Left ventricle myocardium inferior (tissue), 1 donor: ENCODE results near the gene OR4K1. TPM values are rescaled to one million over a fixed set of nuclear protein-coding genes. Genes with fewer than 3 reads are reported as not detected.
"Not testable (repeated sequence)": the region's sequence is repeated elsewhere in the genome, so short reads cannot be mapped to it uniquely, and the experiment has no call there.

Experiments used
- DNase-seq: peaks from one replicate; pipeline ENCODE4 v3.0.0-alpha.2; 2020
- H3K27ac ChIP-seq: fragments of 200-600 bp; replicated peaks from 2 replicates; pipeline ENCODE4 v1.8.0; 2021
- H3K27me3 ChIP-seq: fragments of 200-600 bp; 2 replicates; pipeline ENCODE4 v1.8.0; 2021; ENCODE audit warnings: low read depth
- H3K36me3 ChIP-seq: fragments of 200-600 bp; 2 replicates; pipeline ENCODE4 v1.8.0; 2021
- H3K4me1 ChIP-seq: fragments of 200-600 bp; 2 replicates; pipeline ENCODE4 v1.8.0; 2021
- H3K4me3 ChIP-seq: fragments of 200-600 bp; 2 replicates; pipeline ENCODE4 v1.8.0; 2021; ENCODE audit warnings: mild to moderate bottlenecking, moderate library complexity
- H3K9me3 ChIP-seq: fragments of 200-600 bp; replicated peaks from 2 replicates; pipeline ENCODE4 v1.8.0; 2021
- CTCF ChIP-seq: fragments of 200-600 bp; IDR thresholded peaks from 2 replicates; pipeline ENCODE4 v1.8.0; 2021; ENCODE audit warnings: antibody characterized with exemption, mild to moderate bottlenecking, borderline replicate concordance
- intact Hi-C: fragments of 100-400 bp; cut with micrococcal nuclease; formaldehyde crosslinking; loops from one replicate; pipeline ENCODE4 v1.11.0; 2022
- total RNA-seq: library from RNA; stranded (reverse); fragmentation: NEBNext Ultra II Directional; extraction: Animal tissue kit (Norgen Biotek cat#: 25700); gene quantifications from one replicate; pipeline ENCODE4 v1.2.1, GENCODE V29; 2021
- donor health status: DM: no; HTN: yes; CAD: no; lungs with severe emphysema.

OR4K1 gene
- total RNA-seq, 1 donor from 2014 or later, result not detected

DNA sequence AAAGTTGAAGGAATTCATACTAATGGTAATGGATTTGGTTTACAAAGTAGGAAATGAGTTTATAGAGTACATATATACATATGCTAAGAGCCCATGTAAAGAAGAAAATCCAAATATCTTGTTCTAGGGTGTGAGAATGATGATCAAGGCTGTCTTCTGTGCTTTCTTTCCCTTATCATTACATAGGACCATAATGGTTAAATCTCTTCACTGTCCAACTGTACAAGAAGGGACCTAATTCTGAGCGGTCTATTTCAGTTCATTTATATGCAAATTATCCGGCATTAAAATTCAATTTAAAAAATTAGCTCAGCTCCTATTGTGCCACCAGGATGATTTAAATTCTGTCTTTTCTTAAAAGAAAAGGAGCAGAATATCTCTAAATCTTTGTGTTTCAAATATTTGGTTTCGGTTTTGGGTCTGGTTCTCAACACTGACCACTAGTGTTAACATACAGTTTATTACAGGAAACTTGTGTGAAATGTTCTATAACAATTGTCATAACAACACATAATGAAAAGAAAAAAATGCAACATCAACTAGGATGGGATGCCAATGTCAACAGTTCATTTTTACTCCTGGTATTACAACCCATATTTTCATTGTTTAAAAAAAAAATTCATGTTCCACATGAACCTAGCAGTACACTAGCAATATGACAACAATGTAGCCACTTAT lies 16.8 kb downstream of the OR4K1 start:
- Histone ChIP-seq H3K36me3 (no peaks in the 10 kb centered on the region), H3K27ac (no peak overlapping the region), H3K4me1 (no peaks in the 10 kb centered on the region), H3K27me3 (no peaks in the 10 kb centered on the region), H3K9me3 (no peaks in the 10 kb centered on the region), H3K4me3 (no peak overlapping the region)
- TF ChIP-seq CTCF, result no peak
- intact Hi-C loops, result no loop called here
- no peak for DNase-seq

- H3K4me3 ChIP-seq, result no peak overlapping the region
- no peak for TF ChIP-seq CTCF
- no peak for DNase-seq
- no peaks in the 10 kb centered on the region for H3K9me3 ChIP-seq
- no peaks in the 10 kb centered on the region for H3K27me3 ChIP-seq
- H3K36me3 ChIP-seq, result no peaks in the 10 kb centered on the region
- intact Hi-C loops, result no loop called here
- no peak overlapping the region for H3K27ac ChIP-seq
- no peaks in the 10 kb centered on the region for H3K4me1 ChIP-seq
These were observed 18.5 kb downstream of the OR4K1 start for GRCh38 chr14:19949218-19949617.

DNA sequence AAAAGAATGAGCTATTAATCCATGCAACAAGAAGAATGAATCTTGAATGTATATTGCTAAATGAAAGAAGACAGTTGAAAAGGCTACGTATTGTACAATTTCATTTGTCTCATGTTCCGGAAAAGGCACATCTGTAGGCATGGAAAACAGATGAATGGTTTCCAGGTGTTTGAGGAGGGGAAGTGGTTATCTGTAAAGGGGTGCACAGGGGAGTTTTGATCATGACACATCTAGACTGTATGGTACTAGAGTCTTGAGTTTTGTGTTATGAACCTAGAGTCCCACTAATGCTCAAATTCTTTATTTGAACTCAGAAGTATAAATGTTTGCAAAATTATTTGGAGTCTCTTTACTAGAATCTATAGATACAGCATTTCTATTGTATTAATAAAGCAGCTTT lies 39.0 kb downstream of the OR4K1 start:
- H3K27ac ChIP-seq, intact Hi-C loops, DNase-seq, H3K36me3 ChIP-seq, H3K4me1 ChIP-seq, H3K9me3 ChIP-seq, H3K4me3 ChIP-seq, H3K27me3 ChIP-seq: not testable (repeated sequence)

GRCh38 chr14:19974844-19975243 lies 44.1 kb downstream of the OR4K1 start:
- H3K4me1 ChIP-seq, result no peaks in the 10 kb centered on the region
- no peaks in the 10 kb centered on the region for H3K9me3 ChIP-seq
- no peaks in the 10 kb centered on the region for H3K36me3 ChIP-seq
- no peaks in the 10 kb centered on the region for H3K27me3 ChIP-seq
- H3K27ac ChIP-seq, result no peak overlapping the region
- no peak overlapping the region for H3K4me3 ChIP-seq
- intact Hi-C loops, result no loop called here
- DNase-seq, result no peak
- no peak for TF ChIP-seq CTCF

DNA sequence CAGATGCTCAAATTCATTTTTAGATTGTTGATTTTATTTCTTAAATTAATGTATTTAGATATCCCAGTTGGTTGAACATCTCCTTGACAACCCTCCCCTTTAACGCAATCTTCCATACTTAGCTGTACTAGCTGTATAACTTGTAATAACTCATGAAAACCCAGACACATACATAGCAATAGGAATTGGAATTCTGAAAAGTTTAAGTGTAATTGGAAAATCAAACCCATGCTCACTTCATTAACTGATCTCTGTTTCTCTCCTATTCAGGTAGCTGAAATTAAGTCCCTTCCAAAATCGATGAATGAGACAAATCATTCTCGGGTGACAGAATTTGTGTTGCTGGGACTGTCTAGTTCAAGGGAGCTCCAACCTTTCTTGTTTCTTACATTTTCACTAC lies 44.6 kb downstream of the OR4K1 start, which contains the start of gene OR4K15:
Gene OR4K15 (plus strand): TSS at position 301 of the 400 bp plus-strand sequence. CDS start 0 bp downstream, at position 301.
- H3K9me3 ChIP-seq, result no peaks in the 10 kb centered on the region
- TF ChIP-seq CTCF, result no peak
- H3K27ac ChIP-seq, result no peak within 1 kb of the TSS
- no peak within 1 kb of the TSS for H3K4me3 ChIP-seq
- H3K4me1 ChIP-seq, result no peaks in the 10 kb centered on the region
- no peak for DNase-seq
- H3K27me3 ChIP-seq, result no peaks in the 10 kb centered on the region
- intact Hi-C loops, result no loop called here
- no peaks in the 10 kb centered on the region for H3K36me3 ChIP-seq

Other genes with a start within 250 kb of the OR4K1 start
- not detected for gene OR11H2, start 217.0 kb upstream of the OR4K1 start, total RNA-seq
- gene OR4Q3, start 187.3 kb upstream of the OR4K1 start, total RNA-seq, result not detected
- not detected for gene OR4M1, start 157.4 kb upstream of the OR4K1 start, total RNA-seq
- not detected for gene OR4N2, start 127.1 kb upstream of the OR4K1 start, total RNA-seq
- gene OR4K2, start 55.8 kb upstream of the OR4K1 start, total RNA-seq, result not detected
- gene OR4K5, start 10.3 kb upstream of the OR4K1 start, total RNA-seq, result not detected
- gene OR4K15, start 44.7 kb downstream of the OR4K1 start, total RNA-seq, result not detected
- not detected for gene OR4Q2, start 71.2 kb downstream of the OR4K1 start, total RNA-seq
- gene OR4K14, start 88.4 kb downstream of the OR4K1 start, total RNA-seq, result not detected
- gene OR4K13, start 105.1 kb downstream of the OR4K1 start, total RNA-seq, result not detected
- gene OR4L1, start 129.1 kb downstream of the OR4K1 start, total RNA-seq, result not detected
- gene OR4K17, start 179.8 kb downstream of the OR4K1 start, total RNA-seq, result not detected
- not detected for gene OR4N5, start 207.9 kb downstream of the OR4K1 start, total RNA-seq